ENCODE results near the gene GATA5. TPM values are rescaled to one million over a fixed set of nuclear protein-coding genes. Genes with fewer than 3 reads are reported as not detected.

The GATA5 gene
- total RNA-seq, 4 donors from 2014 or later: 1.7 to 48.3 (median 39.5) TPM

- H3K4me1 ChIP-seq: peaks cover 0 to 14% (median 0%) of the 10 kb centered on the region in 4 donors
- no peaks in the 10 kb centered on the region for H3K36me3 ChIP-seq
- TF ChIP-seq CTCF (IDR thresholded peaks at IDR 0.05) (no peak), POLR2A (IDR thresholded peaks at IDR 0.05) (no peak)
- no peak overlapping the region for H3K27ac ChIP-seq
- H3K9me3 ChIP-seq: no peaks in the 10 kb centered on the region
- H3K27me3 ChIP-seq: no peaks in the 10 kb centered on the region
- H3K4me3 ChIP-seq: no peak overlapping the region
- DNase-seq: no peak
Measured at GRCh38 chr20:62437496-62437895, 38.3 kb downstream of the GATA5 start.

- peaks cover 0 to 14% (median 0%) of the 10 kb centered on the region in 4 donors for H3K4me1 ChIP-seq
- no peak for TF ChIP-seq CTCF (IDR thresholded peaks at IDR 0.05)
- no peak for TF ChIP-seq POLR2A (IDR thresholded peaks at IDR 0.05)
- no peak for DNase-seq
- H3K27me3 ChIP-seq: no peaks in the 10 kb centered on the region
- H3K36me3 ChIP-seq: no peaks in the 10 kb centered on the region
- H3K27ac ChIP-seq: no peak overlapping the region
- H3K4me3 ChIP-seq: no peak overlapping the region
- no peaks in the 10 kb centered on the region for H3K9me3 ChIP-seq
Measured at GRCh38 chr20:62436692-62437091, 39.1 kb downstream of the GATA5 start.

GRCh38 chr20:62433658-62434497 lies 41.9 kb downstream of the GATA5 start:
- Histone ChIP-seq H3K27ac (no peak overlapping the region), H3K36me3 (no peaks in the 10 kb centered on the region), H3K4me1 (peaks cover 0 to 30% (median 0%) of the 10 kb centered on the region in 4 donors), H3K9me3 (no peaks in the 10 kb centered on the region), H3K27me3 (no peaks in the 10 kb centered on the region), H3K4me3 (no peak overlapping the region)
- TF ChIP-seq CTCF (IDR thresholded peaks at IDR 0.05) (no peak), POLR2A (IDR thresholded peaks at IDR 0.05) (no peak)
- DNase-seq: no peak

GRCh38 chr20:62430866-62431447 lies 44.8 kb downstream of the GATA5 start:
- H3K27ac ChIP-seq: no peak overlapping the region
- no peaks in the 10 kb centered on the region for H3K27me3 ChIP-seq
- no peaks in the 10 kb centered on the region for H3K36me3 ChIP-seq
- peaks cover 0 to 52% (median 3%) of the 10 kb centered on the region in 4 donors for H3K4me1 ChIP-seq
- H3K9me3 ChIP-seq: no peaks in the 10 kb centered on the region
- TF ChIP-seq CTCF (IDR thresholded peaks at IDR 0.05): no peak
- no peak for TF ChIP-seq POLR2A (IDR thresholded peaks at IDR 0.05)
- peak in 1 of 3 donors; percentile 60 for DNase-seq
- H3K4me3 ChIP-seq: no peak overlapping the region

GRCh38 chr20:62430311-62430853 lies 45.4 kb downstream of the GATA5 start:
- Histone ChIP-seq H3K27ac (no peak overlapping the region), H3K27me3 (no peaks in the 10 kb centered on the region), H3K36me3 (no peaks in the 10 kb centered on the region), H3K4me1 (peaks cover 0 to 52% (median 3%) of the 10 kb centered on the region in 4 donors), H3K9me3 (no peaks in the 10 kb centered on the region), H3K4me3 (no peak overlapping the region)
- TF ChIP-seq CTCF (IDR thresholded peaks at IDR 0.05) (no peak), POLR2A (IDR thresholded peaks at IDR 0.05) (no peak)
- DNase-seq: no peak
